H4 (cell line): ENCODE measurements around the gene BCAP31. TPM values are rescaled to one million over a fixed set of nuclear protein-coding genes. Genes with fewer than 3 reads are reported as not detected.
A peak's percentile ranks its signal among the peaks of the same experiment; 100 is the strongest.
"Not testable (repeated sequence)": the region's sequence is repeated elsewhere in the genome, so short reads cannot be mapped to it uniquely, and the experiment has no call there.

Source experiments
- DNase-seq: peaks from one replicate; pipeline ENCODE4 v3.0.0-alpha.2; 2015; ENCODE audit warnings: low spot score
- total RNA-seq: library from RNA; depleted of rRNA; stranded (reverse); fragments of >200 nt; shearing (Covaris generic); gene quantifications from 2 replicates; pipeline ENCODE4 v1.2.3, GENCODE V29; 2014

Gene BCAP31
- total RNA-seq, 1 experiment from 2014 or later = 264 TPM

DNA sequence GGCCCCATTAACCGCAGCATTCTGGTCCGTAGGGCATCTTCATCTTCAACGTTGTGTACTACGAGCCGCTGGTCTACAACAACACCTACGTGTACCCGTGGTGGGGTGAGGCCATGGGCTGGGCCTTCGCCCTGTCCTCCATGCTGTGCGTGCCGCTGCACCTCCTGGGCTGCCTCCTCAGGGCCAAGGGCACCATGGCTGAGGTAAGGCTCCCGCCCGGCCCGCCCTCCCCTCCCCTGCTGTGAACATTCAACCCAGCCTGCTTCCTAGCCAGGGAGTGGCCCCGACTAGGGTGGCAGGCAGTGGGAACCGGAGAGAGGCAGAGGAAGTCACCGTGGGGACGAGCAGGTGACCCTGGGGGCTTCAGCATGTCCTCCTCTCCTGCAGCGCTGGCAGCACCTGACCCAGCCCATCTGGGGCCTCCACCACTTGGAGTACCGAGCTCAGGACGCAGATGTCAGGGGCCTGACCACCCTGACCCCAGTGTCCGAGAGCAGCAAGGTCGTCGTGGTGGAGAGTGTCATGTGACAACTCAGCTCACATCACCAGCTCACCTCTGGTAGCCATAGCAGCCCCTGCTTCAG is 29.4 kb downstream of the BCAP31 start:
- DNase-seq = no peak

DNA sequence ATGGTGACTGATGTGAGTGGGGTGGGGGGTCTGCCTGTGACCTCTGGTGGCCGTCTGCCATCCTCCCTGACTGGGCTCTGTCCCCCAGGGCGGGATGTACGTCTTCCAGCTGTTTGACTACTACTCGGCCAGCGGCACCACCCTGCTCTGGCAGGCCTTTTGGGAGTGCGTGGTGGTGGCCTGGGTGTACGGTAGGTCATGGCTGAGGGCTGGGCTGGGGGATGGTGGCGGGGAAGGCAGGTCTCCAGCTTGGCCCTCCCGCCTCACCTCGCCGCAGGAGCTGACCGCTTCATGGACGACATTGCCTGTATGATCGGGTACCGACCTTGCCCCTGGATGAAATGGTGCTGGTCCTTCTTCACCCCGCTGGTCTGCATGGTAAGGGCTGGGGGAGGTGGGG is 29.9 kb downstream of the BCAP31 start:
- not testable (repeated sequence) for DNase-seq

DNA sequence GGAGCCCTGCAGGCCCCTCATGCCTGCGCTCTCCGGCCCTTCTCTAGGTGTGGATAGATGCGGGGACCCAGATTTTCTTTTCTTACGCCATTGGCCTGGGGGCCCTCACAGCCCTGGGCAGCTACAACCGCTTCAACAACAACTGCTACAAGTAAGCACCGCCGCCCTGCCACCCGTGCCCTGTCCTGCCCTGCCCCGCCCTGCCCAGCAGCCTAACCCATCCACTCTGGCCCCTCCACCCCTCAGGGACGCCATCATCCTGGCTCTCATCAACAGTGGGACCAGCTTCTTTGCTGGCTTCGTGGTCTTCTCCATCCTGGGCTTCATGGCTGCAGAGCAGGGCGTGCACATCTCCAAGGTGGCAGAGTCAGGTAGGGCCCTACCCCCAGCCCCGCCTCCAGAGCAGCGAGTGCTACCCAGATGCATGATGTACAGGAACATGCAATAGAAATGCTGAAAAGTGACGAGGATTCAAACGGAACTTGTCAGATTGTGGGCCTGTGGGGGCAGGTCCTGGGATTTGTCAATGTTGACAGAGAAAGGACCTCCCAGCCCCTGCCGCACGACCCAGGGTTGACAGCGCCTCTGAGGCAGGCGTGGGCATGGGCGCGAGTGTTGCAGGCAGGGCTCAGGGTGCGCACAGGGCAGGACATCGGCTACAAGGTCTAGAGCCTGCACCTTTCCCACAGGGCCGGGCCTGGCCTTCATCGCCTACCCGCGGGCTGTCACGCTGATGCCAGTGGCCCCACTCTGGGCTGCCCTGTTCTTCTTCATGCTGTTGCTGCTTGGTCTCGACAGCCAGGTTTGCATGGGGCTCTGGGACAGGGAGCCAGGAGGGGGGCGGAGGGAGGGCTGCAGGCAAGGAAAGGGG is 30.7 kb downstream of the BCAP31 start:
- no peak for DNase-seq

DNA sequence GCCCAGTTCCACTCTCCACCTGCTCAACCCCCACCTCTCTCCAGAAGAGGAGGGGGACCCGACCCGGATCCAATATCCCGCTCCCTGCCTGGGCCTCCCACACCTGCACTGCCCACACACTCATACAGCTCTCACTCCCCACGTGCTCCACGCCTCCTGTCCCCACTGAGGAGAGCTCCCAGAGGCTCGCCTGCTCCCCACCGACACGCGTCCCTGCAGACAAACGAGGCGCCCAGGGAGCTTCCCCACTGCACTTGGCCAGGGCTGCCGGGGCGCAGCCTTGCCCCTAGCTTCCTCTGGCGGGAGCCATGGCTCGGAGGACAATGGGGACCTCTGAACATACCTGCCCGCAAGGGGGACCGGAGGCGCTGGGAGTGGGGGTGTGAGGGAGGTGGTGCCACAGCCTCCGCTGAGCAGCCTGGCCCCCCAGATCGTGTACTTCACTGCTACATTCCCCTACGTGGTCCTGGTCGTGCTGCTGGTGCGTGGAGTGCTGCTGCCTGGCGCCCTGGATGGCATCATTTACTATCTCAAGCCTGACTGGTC is 31.5 kb downstream of the BCAP31 start:
- no peak for DNase-seq

DNA sequence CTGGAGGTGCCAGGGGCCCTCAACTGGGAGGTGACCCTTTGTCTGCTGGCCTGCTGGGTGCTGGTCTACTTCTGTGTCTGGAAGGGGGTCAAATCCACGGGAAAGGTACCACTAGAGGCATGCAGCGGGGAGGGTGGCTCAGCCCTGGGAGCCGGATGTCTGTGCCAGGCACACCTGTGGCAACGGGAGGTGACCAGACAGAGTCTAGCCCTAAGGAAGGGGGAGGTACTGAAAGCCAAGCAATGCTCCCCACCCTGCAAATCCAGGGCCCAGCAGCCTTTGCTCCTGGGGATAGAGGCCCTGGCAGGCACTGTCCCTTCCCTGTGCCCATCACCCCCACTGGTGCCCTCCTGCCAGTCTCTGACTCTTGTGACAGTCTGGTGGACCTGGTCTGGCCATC is 32.2 kb downstream of the BCAP31 start:
- DNase-seq = no peak

DNA sequence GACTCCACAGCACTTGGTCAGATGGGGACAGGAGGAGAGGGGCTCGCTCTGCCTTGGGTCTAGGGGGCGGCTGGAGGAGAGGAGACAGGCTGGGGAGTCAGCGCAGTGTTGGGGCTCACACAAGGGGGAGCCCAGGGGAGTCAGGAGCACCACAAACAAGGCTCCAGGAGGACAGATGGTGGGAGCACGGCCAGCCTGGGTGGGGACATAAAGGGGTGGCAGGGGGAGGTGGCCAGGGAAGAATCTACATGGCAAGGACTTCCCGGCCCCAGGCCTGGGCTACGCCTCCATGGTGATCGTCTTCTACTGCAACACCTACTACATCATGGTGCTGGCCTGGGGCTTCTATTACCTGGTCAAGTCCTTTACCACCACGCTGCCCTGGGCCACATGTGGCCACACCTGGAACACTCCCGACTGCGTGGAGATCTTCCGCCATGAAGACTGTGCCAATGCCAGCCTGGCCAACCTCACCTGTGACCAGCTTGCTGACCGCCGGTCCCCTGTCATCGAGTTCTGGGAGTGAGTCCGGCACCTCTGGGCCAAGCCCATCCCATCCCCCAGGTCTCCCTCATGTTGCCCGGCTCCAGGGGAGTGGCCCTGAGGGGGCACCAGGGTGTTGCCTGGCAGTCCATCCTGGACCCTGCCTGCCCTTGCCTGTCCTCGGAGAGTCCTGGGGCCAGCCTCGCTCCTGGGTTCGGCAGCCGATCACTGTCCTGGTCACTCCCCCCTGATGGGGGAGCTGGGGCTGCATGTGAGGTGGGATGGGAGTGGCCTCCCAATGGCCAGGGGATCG is 33.0 kb downstream of the BCAP31 start:
- not testable (repeated sequence) for DNase-seq

DNA sequence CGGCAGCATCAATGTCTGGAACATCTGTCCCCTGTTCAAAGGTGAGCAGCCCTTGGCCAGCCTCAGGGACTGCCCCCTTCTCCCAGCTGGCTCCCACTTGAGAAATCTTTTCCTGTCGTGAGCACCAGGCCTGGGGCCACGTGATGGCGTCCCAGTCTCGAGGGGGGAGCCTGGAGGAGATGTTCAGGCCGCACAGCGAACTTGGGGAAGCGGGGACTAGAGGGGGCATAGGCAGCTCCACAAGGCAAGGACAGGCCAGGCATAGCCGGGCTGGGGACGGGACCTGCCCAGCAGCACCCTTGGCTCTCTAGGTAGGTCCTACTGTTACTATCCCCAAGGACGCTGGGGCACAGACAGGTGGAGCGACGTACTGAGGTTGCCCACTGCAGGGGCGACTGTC is 33.7 kb downstream of the BCAP31 start:
- no peak for DNase-seq

DNA sequence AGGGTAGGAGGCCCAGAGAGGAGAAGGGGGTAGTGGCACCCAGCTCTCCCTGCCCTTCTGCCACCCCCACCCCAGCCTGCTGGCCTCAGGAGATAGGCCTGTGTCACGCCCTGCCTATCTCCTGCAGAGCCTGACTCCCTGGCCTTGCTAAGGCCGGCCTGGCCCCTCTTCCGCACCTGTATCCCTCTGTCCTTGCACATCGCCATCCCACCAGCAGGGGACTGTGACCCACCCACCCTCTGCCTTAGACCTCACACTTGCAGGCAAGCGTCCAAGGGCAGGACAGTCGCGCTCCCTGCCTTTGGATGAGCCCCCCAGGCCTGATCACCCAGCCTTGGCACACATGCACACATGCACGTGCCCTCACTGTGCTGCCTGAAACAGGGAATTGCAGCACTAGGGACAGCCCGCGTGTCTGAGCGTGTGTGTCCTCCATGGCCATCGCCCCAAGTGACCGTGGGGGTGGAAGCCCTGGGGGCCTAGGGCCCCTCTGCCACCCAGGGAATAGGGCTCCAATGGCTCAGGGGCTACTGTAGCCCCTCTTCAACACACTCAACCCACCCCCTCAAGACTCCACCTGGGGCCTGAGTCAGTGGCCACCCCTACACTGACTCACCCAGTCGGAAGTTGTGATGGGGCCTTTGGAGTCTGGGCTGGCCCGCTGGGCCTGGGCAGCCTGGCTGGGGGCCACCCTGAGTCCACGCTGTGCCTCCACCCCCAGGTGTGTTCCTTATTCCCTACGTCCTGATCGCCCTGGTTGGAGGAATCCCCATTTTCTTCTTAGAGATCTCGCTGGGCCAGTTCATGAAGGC is 34.3 kb downstream of the BCAP31 start:
- no peak for DNase-seq

DNA sequence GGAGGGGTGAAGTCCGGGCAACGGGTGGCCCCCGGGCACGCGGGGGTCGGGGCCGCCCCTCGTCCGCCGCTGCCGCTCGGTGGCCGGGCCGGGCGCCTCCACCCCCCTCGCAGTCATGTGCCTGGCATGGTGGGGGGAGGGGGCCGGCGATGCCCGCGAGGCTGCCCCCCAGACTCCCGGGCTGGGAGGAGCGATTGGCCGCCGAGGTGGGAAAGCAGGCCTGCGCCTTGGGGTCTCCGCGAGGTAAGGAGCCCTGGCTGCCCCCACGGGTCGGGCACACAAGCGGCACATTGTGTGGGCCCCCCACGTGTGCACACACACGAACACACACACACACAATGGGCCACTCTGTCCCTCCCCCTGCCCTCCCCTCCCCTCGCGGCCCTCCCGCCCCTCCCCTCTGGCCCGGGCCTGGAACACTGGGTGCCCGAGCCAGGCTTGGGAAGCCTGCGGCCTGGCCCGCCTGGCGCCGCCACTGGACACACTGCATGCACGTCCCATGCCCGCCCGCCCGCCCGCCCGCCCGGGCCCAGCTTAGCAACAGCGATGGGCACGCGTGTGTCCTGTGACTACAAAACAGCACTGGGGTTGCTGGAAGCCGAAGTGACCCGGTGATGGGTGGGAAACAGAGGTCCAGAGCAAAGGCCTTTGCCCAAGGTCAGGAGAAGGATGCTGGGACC is 35.1 kb downstream of the BCAP31 start:
- no peak for DNase-seq

DNA sequence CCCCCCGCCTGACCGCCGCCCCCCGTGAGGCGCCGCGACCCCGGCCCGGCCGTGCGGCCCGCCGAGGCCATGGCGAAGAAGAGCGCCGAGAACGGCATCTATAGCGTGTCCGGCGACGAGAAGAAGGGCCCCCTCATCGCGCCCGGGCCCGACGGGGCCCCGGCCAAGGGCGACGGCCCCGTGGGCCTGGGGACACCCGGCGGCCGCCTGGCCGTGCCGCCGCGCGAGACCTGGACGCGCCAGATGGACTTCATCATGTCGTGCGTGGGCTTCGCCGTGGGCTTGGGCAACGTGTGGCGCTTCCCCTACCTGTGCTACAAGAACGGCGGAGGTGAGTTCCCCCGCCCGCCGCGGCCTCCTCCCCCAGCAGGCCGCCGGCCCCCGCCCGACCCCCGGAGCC is 35.7 kb downstream of the BCAP31 start:
- no peak for DNase-seq

DNA sequence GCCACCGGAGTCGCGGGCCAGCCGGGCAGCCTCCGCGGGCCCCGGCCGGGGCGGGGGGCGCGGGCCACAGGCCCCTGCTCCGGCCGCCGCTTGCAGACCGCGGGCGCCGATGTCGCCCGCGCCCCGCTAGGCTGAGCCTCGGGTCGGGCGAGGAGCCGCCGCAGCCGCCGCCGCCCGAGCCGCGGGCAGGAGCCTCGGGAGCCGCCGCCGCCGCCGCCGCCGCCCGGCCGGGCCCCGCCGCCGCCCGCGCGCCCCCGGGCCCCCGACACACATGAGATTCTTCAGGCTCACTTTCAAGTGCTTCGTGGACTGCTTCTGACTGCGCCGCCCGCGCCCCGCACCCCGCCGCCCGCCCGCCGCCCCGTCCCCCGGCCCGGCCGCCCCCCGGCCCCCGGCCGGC is 36.1 kb downstream of the BCAP31 start:
- no peak for DNase-seq

DNA sequence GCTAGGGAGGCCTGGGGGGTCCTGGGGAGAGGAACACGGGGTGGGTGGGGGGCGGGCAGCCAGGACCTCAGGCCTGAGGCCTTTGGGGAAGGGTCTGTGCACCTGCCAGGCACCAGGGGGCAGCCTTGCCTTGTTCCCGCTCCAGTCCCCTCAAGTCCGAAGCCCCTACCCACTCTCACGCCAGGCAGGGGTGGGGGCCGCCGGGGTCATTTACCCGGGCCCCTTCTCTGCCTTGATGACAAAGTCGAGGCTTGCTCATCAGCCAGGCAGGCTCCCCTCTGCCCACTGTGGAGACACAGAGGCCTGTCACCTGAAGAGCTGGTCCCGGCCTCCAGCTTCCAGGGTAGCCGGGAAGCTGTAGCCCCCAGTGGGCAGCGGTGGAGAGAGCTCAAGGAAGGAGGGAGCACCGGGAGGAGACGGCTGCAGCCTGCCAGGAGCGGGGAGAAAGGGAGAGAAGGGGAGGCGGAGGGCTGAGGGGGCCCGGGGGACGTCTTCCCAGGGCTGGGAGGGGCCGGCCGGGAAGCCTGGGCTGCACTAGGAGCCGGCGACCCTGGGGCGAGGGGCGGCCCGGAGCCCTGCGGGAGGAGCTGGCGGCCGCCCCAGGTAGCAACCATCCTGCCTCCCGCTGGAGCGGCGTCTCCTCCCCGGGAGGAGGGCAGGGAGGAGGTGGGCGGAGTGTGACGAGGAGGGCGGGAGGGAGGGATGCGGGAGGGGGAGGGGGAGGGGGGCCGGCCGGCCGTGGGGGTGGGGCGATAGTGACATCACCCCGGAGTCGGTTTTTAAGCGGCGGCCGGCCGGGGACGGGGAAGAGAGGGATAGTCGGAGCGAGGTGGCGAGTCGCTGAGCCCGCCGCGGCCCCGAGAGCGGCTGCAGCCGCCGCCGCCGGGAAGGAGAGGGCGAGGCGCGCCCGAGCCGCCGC is 36.8 kb downstream of the BCAP31 start, which contains the start of gene SLC6A8:
SLC6A8 (plus strand) TSS at position 806 of the 919 bp plus-strand sequence. CDS start 649 bp downstream, outside the sequence.
- DNase-seq = peak; percentile 47

DNA sequence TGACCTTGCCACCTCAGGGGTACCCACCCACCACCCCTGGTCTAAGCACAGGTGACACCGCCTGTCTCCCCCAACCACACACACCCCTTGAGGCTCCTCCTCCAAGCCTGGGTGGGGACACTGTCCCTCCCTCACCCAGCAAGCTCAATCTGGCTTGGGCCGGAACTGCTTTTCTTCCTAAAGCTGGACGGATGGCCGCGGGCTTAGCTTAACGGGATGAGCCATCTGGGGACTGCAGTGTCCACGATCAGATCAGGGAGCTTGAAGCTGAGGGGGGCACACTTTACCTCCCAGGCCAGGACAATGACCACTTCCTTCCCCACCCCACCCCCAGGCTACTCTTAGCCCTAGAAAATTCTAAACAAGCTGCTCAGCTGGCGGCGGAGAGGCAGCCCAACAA is 37.5 kb downstream of the BCAP31 start:
- DNase-seq = no peak

DNA sequence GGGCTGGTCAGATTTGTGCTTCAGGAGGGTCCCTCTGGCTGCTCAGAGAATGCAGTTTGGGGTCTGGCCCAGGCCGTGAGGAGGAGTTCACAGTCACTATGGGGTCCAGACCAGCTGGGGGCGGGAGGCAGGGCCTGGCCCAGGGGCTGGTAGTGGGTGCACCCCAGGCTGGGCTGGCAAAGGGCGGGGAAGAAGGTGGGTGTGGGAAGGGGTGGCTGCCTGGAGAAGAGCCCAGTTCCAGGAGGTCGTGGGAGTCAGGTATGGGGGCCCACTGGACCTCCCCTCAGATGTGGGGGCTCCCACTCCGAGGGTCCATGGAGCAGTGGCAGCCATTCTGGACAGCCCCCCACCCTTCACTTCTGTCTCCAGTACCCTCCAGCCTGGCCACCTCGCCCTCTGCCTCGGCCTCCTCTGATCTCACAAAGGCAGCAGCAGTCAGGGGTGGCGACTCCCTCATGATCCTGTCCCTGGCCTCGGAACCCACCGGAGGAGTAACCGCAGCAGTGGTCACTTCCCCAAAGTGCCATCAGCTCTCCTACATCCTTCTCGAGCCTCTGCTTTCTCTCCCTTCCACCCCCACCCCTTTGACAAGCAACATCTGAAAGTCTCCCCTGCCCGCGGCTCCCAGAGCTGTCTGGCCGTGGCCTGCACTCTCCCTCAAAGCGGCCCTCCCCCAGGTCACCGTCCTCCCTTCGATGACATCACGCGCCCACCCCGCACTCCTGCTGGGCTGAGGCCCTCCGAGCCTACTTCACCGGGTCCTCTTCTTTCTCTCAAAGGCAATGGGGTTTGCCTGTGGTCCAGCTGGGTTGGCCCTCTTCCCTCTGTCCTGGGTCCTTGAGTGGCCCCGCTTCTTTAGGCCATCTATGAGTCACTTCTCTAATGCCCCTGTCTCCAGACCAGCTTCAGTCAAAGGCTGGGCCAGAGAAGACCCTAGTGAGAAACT is 38.2 kb downstream of the BCAP31 start:
- no peak for DNase-seq

DNA sequence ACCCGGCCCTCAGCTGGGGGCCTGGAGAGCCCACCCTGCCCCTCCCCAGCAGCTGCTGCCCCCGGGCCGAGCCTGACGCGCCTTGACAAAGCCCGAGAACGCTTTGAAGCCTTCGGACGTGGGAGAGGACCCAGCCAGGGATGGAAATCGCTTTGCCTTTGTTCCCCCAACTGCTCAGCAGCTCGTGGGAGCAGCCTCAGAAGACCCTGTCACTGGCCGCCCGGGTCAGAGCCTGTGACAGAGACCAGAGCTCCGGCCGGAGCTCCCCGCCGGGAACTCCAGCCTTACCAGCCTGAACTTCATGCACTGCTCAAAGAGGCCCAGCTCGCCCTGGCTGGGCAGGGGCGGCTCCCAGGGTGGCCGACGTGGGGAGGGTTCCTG is 39.0 kb downstream of the BCAP31 start:
- DNase-seq = no peak

DNA sequence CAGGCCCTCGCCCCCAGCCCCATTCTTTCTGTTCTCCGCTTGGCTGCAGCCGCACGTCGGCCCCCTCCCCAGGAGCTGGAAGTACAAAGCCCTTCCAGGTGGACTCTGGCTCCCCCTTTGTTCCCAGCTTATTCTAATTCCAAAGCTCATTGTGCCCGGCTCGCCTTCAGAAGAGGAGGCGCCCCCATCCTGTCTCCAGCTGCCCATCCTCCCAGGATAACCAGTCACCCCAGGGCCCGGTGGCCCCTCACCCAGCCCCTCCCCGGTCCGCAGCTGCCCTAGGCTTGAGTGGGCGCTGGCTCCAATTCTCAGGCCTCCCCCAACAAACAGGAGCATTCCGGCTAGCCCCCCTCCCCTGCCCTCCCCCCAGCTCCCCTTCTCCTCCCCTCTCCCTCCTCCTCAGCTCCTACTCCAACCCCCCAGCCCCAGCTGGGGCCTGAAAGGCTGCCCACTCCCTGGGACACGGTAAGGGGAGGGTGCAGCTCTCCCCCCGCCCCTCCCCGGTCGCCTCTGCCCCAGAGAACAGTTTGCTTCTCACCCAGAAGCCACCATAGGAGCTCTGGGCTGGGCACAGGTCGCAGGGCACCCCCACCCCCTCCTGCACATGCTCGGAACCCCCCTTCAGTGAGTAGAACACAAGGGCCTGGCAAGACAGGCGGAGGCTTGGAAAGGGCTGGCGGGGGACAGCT is 39.6 kb downstream of the BCAP31 start:
- no peak for DNase-seq

DNA sequence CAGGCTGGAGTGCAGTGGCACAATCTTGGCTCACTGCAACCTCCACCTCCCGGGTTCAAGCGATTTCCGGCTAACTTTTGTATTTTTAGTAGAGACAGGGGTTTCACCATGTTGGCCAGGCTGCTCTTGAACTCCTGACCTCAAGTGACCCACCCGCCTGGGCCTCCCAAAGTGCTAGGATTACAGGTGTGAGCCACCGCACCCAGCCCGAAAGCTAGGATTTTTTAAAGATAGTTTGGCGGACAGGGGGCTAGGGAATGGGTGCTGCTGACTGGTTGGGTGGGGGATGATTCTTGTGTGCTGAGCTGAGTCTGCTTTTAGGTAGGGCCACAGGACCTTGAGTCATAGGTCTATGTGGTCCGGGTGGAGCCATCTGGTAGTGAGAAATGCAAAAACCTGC is 40.7 kb downstream of the BCAP31 start:
- not testable (repeated sequence) for DNase-seq

DNA sequence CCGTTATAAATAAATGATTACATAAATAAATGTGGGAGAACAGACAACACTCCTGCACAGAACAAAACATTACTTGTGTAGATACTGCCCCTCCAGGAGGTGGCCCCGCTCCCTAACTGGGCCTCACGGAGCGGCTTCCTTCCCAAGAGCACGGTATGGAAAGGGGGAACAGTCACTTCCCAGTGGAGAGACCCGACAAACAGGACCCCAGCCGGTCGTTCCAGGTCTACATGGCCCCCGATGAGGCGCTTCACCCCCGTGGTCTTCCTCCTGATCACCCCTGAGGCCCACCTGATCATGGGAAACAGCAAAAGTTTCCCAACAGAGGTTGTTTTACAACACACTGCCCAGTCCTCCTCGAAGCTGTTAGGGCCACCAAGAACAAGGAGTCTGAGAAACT is 43.0 kb downstream of the BCAP31 start:
- DNase-seq = no peak
